IPS-NIHi7 (cell line): ENCODE results near the gene NKAIN4.

Source experiments
- DNase-seq: peaks from one replicate; pipeline ENCODE4 v3.0.0; 2012; ENCODE audit warnings: mixed read lengths; ENCODE audit errors: extremely low spot score

NKAIN4 gene

DNA sequence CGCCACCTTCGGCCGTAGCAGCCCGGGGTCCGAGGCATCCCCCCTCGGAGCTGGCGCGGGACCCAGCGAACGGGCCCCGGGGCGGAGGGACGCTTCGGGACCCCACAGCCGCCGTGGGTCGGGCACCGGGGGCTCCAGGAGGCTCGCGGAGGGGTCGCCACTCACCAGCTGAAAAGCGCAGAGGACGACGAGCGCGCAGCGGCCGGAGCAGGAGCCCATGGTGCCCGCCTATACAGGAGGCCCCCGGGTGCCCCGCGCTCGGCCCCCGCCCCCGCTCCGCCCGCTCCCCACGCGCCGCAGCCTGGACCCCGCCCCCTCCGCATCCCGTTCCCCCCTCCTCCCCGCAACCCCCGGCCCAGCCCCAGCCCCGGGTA is at the start of gene NKAIN4:
Gene NKAIN4, minus strand, starts transcription at position 232 of the 374 bp plus-strand sequence. Its CDS starts 13 bp downstream, at position 219.
- DNase-seq = no peak

- DNase-seq = no peak
These were observed 48.9 kb upstream of the NKAIN4 start for GRCh38 chr20:63303095-63303666.

- DNase-seq = no peak
These were observed 47.4 kb upstream of the NKAIN4 start for GRCh38 chr20:63301671-63302070.

DNA sequence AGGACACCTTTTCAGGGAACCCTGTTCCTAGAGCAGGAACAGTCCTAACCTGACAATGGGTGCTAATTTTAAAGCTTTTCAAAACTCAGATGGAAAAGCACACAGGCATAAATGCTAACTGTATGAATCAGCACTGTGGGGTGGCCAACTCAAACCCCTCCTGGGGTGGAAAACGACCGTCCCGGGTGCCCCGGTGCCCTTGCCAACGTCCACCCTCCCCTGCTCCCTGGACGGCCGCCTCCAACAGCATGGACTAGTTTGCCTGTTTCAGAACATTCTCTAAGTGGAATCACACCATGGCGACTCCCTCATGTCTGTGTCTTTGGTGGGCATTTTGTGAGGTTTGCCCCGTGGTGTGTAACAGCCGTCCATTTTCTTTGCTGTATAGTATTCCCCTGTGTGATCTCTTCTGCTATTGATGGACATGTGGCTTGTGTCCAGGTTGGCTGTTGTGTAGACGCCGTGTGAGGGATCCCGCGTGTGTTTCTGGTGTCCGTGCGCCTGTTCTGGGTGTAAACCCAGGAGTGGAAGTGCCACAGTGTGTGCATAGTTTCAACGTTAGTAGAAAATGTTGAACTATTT is 44.6 kb upstream of the NKAIN4 start:
- no peak for DNase-seq

- DNase-seq = no peak
These were observed 43.7 kb upstream of the NKAIN4 start for GRCh38 chr20:63297796-63298572.

- no peak for DNase-seq
These were observed 43.1 kb upstream of the NKAIN4 start for GRCh38 chr20:63297371-63297781.

GRCh38 chr20:63296531-63297299 is 42.5 kb upstream of the NKAIN4 start:
- DNase-seq = no peak

GRCh38 chr20:63295846-63296245 is 41.6 kb upstream of the NKAIN4 start:
- DNase-seq = no peak

DNA sequence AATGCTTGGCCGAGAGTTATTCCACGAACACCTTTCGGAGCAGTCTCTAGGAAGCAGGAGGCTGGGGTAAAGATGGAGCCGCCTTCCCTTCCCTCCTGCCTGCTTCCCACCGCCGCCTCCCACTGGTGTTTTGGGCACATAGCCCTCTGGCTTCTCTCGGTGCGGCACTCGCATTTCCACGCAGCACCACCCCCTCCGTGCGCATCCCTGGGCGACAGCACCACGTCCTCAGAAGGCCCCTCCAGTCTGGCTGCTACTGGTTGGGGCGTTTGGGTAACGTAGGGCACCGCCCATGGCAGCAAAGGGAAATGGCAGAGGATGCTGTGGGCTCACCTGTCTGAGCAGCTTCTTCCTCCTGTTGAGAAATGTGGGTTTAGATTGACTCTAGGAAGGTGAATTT is 41.2 kb upstream of the NKAIN4 start:
- DNase-seq = no peak

DNA sequence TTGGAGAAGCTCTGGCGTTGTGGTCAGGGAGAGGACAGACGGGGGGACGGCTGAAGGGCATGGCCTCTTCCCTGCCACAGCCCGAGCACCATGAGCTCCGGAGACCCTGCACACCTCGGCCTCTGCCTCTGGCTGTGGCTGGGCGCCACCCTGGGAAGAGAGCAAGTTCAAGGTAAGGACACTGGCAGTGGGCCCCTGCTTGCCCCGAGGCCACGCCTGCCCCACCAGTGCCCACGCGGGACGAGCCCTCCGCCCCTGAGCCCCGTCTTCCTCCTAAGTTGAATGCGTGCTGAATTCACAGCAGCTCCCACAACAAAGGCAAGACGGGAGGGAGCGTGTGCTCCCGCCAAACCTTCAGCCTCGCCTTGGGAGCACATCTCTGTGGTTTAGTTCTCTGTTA is 40.8 kb upstream of the NKAIN4 start:
- no peak for DNase-seq

- no peak for DNase-seq
These were observed 40.3 kb upstream of the NKAIN4 start for GRCh38 chr20:63294536-63294900.

GRCh38 chr20:63293871-63294535 is 39.7 kb upstream of the NKAIN4 start:
- DNase-seq = peak; percentile 56

GRCh38 chr20:63293456-63293855 is 39.2 kb upstream of the NKAIN4 start:
- no peak for DNase-seq

- no peak for DNase-seq
These were observed 38.6 kb upstream of the NKAIN4 start, which contains the start of gene COL20A1 for GRCh38 chr20:63292904-63293303. Gene COL20A1 (plus strand): TSS chr20:63293186. CDS start chr20:63295108, 1,922 bp downstream.

GRCh38 chr20:63292292-63292701 is 38.0 kb upstream of the NKAIN4 start:
- no peak for DNase-seq

GRCh38 chr20:63291811-63292210 is 37.5 kb upstream of the NKAIN4 start:
- DNase-seq = no peak

DNA sequence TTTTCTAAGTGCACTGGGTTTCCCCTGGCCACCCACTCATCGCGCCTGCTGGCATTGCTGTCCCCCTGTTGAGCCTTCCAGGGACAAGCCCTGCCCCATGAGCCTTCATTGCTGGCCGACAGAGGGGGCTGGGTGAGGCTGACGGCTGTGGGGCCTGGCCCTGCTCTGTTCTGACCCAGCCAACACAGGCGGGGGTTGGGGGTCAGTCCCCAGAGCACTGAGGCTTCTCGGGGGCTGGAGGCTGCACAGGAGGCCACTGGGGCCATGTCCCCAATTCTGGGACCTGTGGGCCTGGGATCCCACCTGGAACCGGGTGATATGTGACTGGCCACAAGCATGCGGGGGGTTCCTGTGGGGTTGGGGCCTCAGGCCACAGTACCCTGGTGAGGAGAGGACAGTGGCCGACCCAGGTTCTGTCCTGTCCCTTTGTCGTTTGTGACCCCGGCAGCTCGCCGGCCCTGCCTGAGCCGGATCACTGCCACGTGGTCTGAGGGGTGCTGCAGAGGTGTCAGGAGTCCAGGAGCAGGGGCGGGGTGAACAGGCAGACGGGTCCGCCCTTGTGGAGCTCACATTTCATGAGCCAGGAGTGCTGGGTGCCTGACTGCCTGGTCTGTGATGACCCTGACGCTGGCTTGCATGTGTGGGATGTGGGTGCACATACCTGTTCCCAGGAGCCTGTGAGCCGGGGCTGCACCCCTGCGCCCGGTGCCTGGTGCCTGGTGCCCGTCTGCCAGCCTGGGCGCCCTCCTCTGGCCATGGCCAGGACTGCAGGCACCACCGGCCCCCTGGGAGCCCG is 36.6 kb upstream of the NKAIN4 start:
- DNase-seq = peak; percentile 96

DNA sequence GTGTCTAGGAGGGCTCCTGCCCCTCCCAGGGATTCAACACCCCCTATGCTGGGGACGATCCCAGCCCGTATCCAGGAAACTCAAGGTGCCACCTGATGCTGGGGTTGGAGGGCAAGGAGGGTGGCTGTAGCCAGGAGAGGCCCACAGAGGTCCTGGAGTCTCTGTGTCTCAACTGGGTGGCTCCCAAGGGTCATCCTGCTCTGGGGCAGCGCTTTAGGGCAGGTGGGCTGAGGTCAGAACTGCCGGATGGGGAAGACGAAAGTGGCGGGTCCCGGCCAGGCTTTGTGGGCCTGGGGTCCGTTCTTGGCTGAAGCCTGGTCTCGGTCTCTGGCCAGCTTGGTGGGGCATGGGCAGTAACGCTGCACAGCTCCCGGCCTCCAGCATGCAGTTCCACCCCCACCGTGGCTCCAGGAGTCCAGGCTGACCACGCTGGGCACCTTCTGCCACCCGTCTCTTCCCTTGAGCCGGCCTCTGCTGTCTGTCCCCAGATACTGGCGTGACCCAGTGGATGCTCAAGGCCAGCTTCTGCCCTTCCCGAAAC is 35.9 kb upstream of the NKAIN4 start:
- no peak for DNase-seq

DNA sequence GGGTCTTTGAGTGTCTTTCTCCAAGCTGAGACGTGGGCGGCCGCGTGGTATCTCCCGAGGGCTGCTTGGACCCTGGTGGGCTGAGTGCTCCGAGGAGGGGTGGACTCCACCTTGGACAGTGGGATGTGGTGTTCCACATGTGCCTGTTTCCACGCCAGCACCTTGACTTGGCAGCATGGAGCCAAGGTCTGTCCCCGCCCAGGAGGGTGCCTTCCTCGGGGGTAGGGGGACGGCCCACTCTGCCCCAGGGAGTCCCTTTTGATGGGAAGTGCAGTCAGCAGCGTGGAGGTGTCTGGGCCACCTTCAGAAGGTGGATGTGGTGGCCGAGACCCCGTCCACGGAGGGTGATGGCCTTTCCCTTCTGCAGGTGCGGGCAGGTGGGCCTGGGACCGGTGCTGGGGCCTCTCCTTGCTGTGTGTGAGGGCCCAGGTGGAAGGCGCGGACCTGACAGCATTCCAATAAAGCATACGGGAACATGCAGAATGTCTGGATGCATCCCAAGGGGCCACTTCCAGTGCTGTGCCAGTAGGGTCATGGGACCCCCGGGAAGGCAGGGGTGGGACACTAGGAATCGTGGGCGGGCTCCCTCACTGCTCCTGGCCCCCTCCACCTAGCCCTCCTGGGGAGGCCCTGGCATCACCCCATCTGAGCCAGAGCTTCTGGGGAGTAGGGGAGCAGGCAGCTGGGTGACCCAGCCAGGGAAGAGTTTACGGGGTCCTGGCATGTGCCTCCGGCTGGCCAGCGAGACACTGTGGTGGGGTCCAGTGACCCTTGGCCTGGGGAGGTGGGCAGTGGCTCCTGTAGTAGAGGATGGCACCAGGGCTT is 35.3 kb upstream of the NKAIN4 start:
- DNase-seq = no peak
